MM.1S (cell line): ENCODE measurements around the gene ZNF343.

ENCODE experiments used
- DNase-seq: peaks from one replicate; pipeline ENCODE4 v3.0.0-alpha.2; 2015
- H2AFZ ChIP-seq: fragments of 300-600 bp; sonication (generic); 2 replicates; pipeline ENCODE4 v1.6.0; 2016; ENCODE audit warnings: antibody characterized with exemption, low read length
- H3F3A ChIP-seq: fragments of 300-600 bp; sonication (generic); 2 replicates; pipeline ENCODE4 v1.6.1; 2016; ENCODE audit warnings: mild to moderate bottlenecking, antibody characterized with exemption, low read length, moderate library complexity, mixed read lengths; ENCODE audit not compliant: insufficient read depth
- H3K27ac ChIP-seq: fragments of 300-600 bp; sonication (generic); 2 replicates; pipeline ENCODE4 v1.5.1; 2016; ENCODE audit warnings: mild to moderate bottlenecking, low read length
- H3K27me3 ChIP-seq: fragments of 300-600 bp; sonication (generic); replicated peaks from 2 replicates; pipeline ENCODE4 v1.6.0; 2016; ENCODE audit warnings: low read length; ENCODE audit not compliant: insufficient read depth
- H3K36me3 ChIP-seq: fragments of 300-600 bp; sonication (generic); replicated peaks from 2 replicates; pipeline ENCODE4 v1.6.1; 2016; ENCODE audit warnings: mild to moderate bottlenecking, low read length, mixed read lengths; ENCODE audit not compliant: insufficient read depth
- H3K4me1 ChIP-seq: fragments of 300-600 bp; sonication (generic); 2 replicates; pipeline ENCODE4 v1.6.1; 2016; ENCODE audit warnings: low read length, mixed read lengths
- H3K4me2 ChIP-seq: fragments of 300-600 bp; sonication (generic); 2 replicates; pipeline ENCODE4 v1.6.0; 2016; ENCODE audit warnings: low read depth, low read length
- H3K4me3 ChIP-seq: fragments of 300-600 bp; sonication (generic); 2 replicates; pipeline ENCODE4 v1.5.1; 2016; ENCODE audit warnings: low read length, mixed read lengths
- H3K79me2 ChIP-seq: fragments of 300-600 bp; sonication (generic); 2 replicates; pipeline ENCODE4 v1.6.1; 2016; ENCODE audit warnings: mixed run types, low read length, mixed read lengths
- H3K9ac ChIP-seq: fragments of 300-600 bp; sonication (generic); 2 replicates; pipeline ENCODE4 v1.6.1; 2016; ENCODE audit warnings: low read length, mixed read lengths
- H3K9me2 ChIP-seq: fragments of 300-600 bp; sonication (generic); replicated peaks from 2 replicates; pipeline ENCODE4 v1.6.1; 2016; ENCODE audit warnings: mild to moderate bottlenecking, low read length, mixed read lengths; ENCODE audit not compliant: insufficient read depth
- H3K9me3 ChIP-seq: fragments of 300-600 bp; sonication (generic); replicated peaks from 2 replicates; pipeline ENCODE4 v1.6.1; 2016; ENCODE audit warnings: mild to moderate bottlenecking, low read length, mixed read lengths; ENCODE audit not compliant: insufficient read depth
- H4K20me1 ChIP-seq: fragments of 300-600 bp; sonication (generic); 2 replicates; pipeline ENCODE4 v1.6.1; 2016; ENCODE audit warnings: mild to moderate bottlenecking, low read length, moderate library complexity, mixed read lengths; ENCODE audit not compliant: insufficient read depth
- EZH2 ChIP-seq: fragments of 300-600 bp; sonication (generic); optimal IDR thresholded peaks from 2 replicates; pipeline ENCODE3; 2017; ENCODE audit warnings: low read depth, mild to moderate bottlenecking, antibody characterized with exemption, low read length, mixed read lengths
- EZH2phosphoT487 ChIP-seq: fragments of 300-600 bp; sonication (generic); IDR thresholded peaks from 2 replicates; pipeline ENCODE4 v1.6.1; 2018; ENCODE audit warnings: antibody characterized with exemption, low read length
- TF ChIP-seq, protein P1 (sequence below): fragments of 300-600 bp; sonication (generic); IDR thresholded peaks from 2 replicates; pipeline ENCODE4 v1.5.1; 2016; ENCODE audit warnings: antibody characterized with exemption, low read length, mixed read lengths

Gene ZNF343

DNA sequence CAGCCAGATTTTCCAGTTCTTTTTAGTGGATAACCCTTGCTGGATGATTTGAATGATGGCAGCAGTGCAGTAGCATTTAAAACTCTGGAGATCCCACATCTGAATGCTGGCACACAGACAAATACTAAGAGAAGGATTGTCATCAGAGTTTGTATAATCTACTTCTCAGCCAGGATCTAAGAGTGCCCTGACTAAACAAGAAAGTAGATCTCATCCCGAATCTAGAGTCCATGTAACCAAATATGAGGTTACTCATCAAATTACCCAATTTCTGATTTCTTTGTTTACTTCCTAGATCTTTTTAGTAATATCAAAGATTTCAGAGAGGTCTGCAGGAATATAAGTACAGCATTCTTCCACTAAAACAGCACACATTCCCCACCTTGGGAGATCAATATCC, 35.5 kb upstream of the ZNF343 start:
- DNase-seq, result no peak
- Histone ChIP-seq H2AFZ (no peak overlapping the region), H3F3A (no peaks in the 10 kb centered on the region), H3K4me1 (no peaks in the 10 kb centered on the region), H3K79me2 (no peaks in the 10 kb centered on the region), H3K9me3 (no peaks in the 10 kb centered on the region), H3K27ac (no peak overlapping the region), H3K4me3 (no peak overlapping the region), H3K9me2 (no peaks in the 10 kb centered on the region), H3K4me2 (no peak overlapping the region), H4K20me1 (no peaks in the 10 kb centered on the region), H3K36me3 (no peaks in the 10 kb centered on the region), H3K9ac (no peak overlapping the region), H3K27me3 (no peaks in the 10 kb centered on the region)
- TF ChIP-seq, protein P1, sequence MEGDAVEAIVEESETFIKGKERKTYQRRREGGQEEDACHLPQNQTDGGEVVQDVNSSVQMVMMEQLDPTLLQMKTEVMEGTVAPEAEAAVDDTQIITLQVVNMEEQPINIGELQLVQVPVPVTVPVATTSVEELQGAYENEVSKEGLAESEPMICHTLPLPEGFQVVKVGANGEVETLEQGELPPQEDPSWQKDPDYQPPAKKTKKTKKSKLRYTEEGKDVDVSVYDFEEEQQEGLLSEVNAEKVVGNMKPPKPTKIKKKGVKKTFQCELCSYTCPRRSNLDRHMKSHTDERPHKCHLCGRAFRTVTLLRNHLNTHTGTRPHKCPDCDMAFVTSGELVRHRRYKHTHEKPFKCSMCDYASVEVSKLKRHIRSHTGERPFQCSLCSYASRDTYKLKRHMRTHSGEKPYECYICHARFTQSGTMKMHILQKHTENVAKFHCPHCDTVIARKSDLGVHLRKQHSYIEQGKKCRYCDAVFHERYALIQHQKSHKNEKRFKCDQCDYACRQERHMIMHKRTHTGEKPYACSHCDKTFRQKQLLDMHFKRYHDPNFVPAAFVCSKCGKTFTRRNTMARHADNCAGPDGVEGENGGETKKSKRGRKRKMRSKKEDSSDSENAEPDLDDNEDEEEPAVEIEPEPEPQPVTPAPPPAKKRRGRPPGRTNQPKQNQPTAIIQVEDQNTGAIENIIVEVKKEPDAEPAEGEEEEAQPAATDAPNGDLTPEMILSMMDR, result no peak
- TF ChIP-seq EZH2phosphoT487 (no peak), EZH2 (no peak)

DNA sequence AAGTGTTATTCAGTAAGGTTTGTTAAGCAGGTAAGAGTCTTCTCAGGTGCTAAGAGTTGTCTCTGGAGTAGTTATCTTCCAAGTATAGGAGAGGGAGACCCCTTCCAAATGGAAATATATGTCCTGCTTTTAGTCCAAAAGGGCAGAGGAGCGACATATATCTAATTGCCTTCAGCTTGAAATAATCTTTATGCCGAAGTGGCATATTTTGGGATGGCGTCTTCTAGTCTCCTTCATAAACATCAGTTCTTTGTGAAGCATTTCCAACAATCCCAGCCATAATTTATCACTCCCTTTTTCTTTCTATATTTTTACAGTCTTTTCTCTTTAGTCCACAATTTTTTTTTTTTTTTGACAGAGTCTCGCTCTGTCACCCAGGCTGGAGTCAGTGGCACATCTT, 33.6 kb upstream of the ZNF343 start:
- Histone ChIP-seq H3K4me2 (no peak overlapping the region), H3K27me3 (peaks cover 18% of the 10 kb centered on the region)

DNA sequence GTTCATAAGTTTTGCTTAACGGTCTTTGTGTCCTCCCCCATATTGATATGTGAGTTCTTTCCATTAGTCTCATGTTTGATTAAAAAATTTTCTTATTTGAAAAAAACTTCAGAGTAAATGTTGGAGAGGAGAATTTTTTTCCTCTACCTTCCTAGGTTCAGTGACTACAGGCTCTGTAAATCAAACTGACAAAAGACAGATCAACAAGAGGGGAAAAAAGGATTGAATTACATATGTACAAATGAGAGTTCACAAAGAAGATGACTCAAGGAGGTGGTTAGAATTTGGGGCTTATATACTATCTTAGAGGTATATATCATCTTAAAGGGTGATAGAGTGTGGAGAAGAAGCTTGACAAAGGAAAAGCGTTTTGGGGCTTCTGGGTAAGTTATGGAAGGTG, 33.2 kb upstream of the ZNF343 start:
- peaks cover 20% of the 10 kb centered on the region for H3K27me3 ChIP-seq
- DNase-seq, result no peak
- no peak overlapping the region for H3K9ac ChIP-seq
- no peak overlapping the region for H3K4me2 ChIP-seq
- no peak overlapping the region for H3K27ac ChIP-seq
- no peaks in the 10 kb centered on the region for H3K9me2 ChIP-seq
- no peaks in the 10 kb centered on the region for H3K9me3 ChIP-seq
- no peak for TF ChIP-seq EZH2
- TF ChIP-seq, protein P1, result no peak
- TF ChIP-seq EZH2phosphoT487, result no peak
- no peaks in the 10 kb centered on the region for H3K4me1 ChIP-seq
- H4K20me1 ChIP-seq, result no peaks in the 10 kb centered on the region
- H3K79me2 ChIP-seq, result no peaks in the 10 kb centered on the region
- H3F3A ChIP-seq, result no peaks in the 10 kb centered on the region
- no peaks in the 10 kb centered on the region for H3K36me3 ChIP-seq
- no peak overlapping the region for H3K4me3 ChIP-seq
- no peak overlapping the region for H2AFZ ChIP-seq

More for the DNA sequence above, 33.6 kb upstream of the ZNF343 start:
- Histone ChIP-seq H3F3A (no peaks in the 10 kb centered on the region), H3K9ac (no peak overlapping the region), H3K4me1 (no peaks in the 10 kb centered on the region), H3K27ac (no peak overlapping the region), H3K9me3 (no peaks in the 10 kb centered on the region), H2AFZ (no peak overlapping the region), H3K79me2 (no peaks in the 10 kb centered on the region), H3K36me3 (no peaks in the 10 kb centered on the region), H3K9me2 (no peaks in the 10 kb centered on the region), H4K20me1 (no peaks in the 10 kb centered on the region), H3K4me3 (no peak overlapping the region)
- TF ChIP-seq EZH2 (no peak), EZH2phosphoT487 (no peak)
- TF ChIP-seq, protein P1, result no peak
- no peak for DNase-seq
